Measurements from ENCODE around the gene P2RY11.

Gene P2RY11

GRCh38 chr19:10158071-10158470, 46.6 kb downstream of the P2RY11 start:
- no peak for TF ChIP-seq CTCF (IDR thresholded peaks at IDR 0.05; ENCODE audit: borderline replicate concordance, control extremely low read depth, extremely low read depth, insufficient read depth, missing control alignments)
- DNase-seq (ENCODE audit: low spot score), result no peak
- in situ Hi-C loops (cut with MboI; ENCODE audit: low sequenced_read_pairs, unreplicated experiment), result no loop called here

- no peak for DNase-seq (ENCODE audit: low spot score)
- in situ Hi-C loops (cut with MboI; ENCODE audit: low sequenced_read_pairs, unreplicated experiment), result no loop called here
- TF ChIP-seq CTCF (IDR thresholded peaks at IDR 0.05; ENCODE audit: borderline replicate concordance, control extremely low read depth, extremely low read depth, insufficient read depth, missing control alignments), result no peak
Measured at GRCh38 chr19:10158485-10158884, 47.0 kb downstream of the P2RY11 start.

GRCh38 chr19:10159610-10160009, 48.1 kb downstream of the P2RY11 start:
- no peak for DNase-seq (ENCODE audit: low spot score)
- in situ Hi-C loops (cut with MboI; ENCODE audit: low sequenced_read_pairs, unreplicated experiment), result no loop called here
- no peak for TF ChIP-seq CTCF (IDR thresholded peaks at IDR 0.05; ENCODE audit: borderline replicate concordance, control extremely low read depth, extremely low read depth, insufficient read depth, missing control alignments)

GRCh38 chr19:10163536-10163935, 52.0 kb downstream of the P2RY11 start:
- no peak for TF ChIP-seq CTCF (IDR thresholded peaks at IDR 0.05; ENCODE audit: borderline replicate concordance, control extremely low read depth, extremely low read depth, insufficient read depth, missing control alignments)
- no peak for DNase-seq (ENCODE audit: low spot score)
- in situ Hi-C loops (cut with MboI; ENCODE audit: low sequenced_read_pairs, unreplicated experiment), result no loop called here

All from GM13976 (cell line).